Nephron (organoid): ENCODE data around the gene SLC13A3.

Experiments used
- H3K27ac Mint-ChIP-seq, 3 experiments: 2 replicates each; pipeline ENCODE4 v1.8.0; 2020; ENCODE audit warnings: mixed read lengths in 3 of 3, mild to moderate bottlenecking in 2 of 3, moderate library complexity in 1 of 3
- H3K27me3 Mint-ChIP-seq: 2 replicates; pipeline ENCODE4 v1.8.0; 2021; ENCODE audit warnings: low read depth, mild to moderate bottlenecking, moderate library complexity, mixed read lengths
- H3K36me3 Mint-ChIP-seq: 2 replicates; pipeline ENCODE4 v1.8.0; 2020; ENCODE audit warnings: low read depth, mixed read lengths
- H3K4me1 Mint-ChIP-seq: 2 replicates; pipeline ENCODE4 v1.8.0; 2020; ENCODE audit warnings: mixed read lengths
- H3K4me3 Mint-ChIP-seq, 3 experiments: 2 replicates each; pipeline ENCODE4 v1.8.0; 2020; ENCODE audit warnings: mild to moderate bottlenecking in 3 of 3, mixed read lengths in 3 of 3, moderate library complexity in 2 of 3
- H3K9me3 Mint-ChIP-seq: 2 replicates; pipeline ENCODE4 v1.8.0; 2020; ENCODE audit warnings: mixed read lengths
- TF ChIP-seq, protein P1 (sequence below), 3 experiments: fragments of 200-600 bp; sonication (generic); IDR thresholded peaks; one replicate each; pipeline ENCODE4 v1.5.0; 2021; ENCODE audit warnings: antibody characterized with exemption in 3 of 3; ENCODE audit not compliant: unreplicated experiment in 3 of 3

SLC13A3 gene

DNA sequence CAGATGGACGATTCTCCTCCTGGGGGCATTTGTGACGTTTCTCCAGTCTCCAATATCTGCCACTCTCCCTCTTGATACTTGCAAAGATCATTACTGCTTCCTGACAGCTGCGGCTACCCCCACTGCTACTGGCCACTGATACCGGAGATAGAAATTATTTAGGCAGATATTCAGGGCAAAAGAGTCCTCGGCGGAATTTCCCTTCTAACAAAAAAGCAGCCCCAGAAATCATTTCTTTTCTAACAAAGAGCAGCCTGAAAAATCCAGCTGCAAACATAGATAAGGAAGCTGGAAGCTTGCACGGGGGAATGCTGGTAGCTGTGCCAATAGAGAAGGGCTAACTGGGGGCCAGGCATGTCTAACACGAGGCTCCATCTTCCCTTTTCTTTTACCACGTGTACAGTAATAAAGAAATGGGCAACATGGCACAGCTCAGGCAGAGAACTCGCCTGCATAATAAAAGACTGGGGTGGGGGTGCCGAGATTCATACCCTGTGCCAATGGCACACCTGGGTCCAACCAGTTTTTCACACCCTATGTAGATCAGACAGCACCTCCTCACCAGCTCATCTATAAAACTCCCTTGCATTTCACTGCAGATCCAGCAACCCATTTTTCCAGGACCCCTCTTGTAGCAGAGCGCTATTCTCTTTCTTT is 31.9 kb upstream of the SLC13A3 start:
- TF ChIP-seq, protein P1, sequence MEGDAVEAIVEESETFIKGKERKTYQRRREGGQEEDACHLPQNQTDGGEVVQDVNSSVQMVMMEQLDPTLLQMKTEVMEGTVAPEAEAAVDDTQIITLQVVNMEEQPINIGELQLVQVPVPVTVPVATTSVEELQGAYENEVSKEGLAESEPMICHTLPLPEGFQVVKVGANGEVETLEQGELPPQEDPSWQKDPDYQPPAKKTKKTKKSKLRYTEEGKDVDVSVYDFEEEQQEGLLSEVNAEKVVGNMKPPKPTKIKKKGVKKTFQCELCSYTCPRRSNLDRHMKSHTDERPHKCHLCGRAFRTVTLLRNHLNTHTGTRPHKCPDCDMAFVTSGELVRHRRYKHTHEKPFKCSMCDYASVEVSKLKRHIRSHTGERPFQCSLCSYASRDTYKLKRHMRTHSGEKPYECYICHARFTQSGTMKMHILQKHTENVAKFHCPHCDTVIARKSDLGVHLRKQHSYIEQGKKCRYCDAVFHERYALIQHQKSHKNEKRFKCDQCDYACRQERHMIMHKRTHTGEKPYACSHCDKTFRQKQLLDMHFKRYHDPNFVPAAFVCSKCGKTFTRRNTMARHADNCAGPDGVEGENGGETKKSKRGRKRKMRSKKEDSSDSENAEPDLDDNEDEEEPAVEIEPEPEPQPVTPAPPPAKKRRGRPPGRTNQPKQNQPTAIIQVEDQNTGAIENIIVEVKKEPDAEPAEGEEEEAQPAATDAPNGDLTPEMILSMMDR (IDR thresholded peaks at IDR 0.05; ENCODE audit: unreplicated experiment in 3 of 3) = no peak
- H3K4me3 Mint-ChIP-seq = peak overlapping the region; percentile 76 to 87 (median 81)

DNA sequence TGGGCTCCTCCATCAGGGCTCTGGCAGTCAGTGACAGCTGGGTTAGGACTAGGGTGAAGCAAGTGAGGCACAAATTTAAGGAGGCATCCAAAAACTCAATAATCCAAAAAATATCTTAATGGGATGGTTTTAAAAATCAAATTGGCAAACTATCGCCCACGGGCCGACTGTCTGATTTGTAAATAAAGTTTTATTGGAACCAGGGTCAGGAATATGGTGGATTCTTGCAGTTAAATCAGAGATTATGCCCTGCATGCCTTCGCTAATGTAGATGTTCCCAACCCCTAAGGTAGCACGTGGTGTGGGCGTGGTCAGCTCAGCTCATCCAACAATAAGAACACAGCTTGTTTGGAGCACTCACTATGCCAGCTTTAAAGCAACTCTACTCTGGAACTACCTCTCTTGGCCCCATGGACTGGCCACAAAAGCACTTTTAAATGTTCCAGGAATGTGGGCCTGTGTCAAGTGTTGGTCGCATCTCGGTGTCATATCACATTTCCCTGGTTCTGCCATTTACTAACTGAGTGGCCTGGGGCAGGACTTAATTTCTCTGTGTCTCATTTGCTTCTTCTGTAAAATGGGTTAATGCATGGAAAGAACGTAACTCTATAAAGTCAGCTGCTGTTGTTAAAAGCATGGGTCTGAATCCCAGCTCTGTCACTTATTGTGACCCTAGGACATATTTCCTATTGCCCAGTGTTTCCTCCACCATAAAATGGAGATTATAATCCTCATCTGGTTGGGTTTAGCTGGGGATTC is 31.0 kb upstream of the SLC13A3 start:
- H3K9me3 Mint-ChIP-seq = no peaks in the 10 kb centered on the region
- H3K36me3 Mint-ChIP-seq = peaks cover 27% of the 10 kb centered on the region
- H3K4me1 Mint-ChIP-seq = peaks cover 39% of the 10 kb centered on the region
- TF ChIP-seq, protein P1 (IDR thresholded peaks at IDR 0.05; ENCODE audit: unreplicated experiment in 3 of 3) = no peak
- peak overlapping the region; percentile 19 to 87 (median 81) for H3K4me3 Mint-ChIP-seq
- peak overlapping the region in 2 of 3 experiments; percentile 88 to 92 for H3K27ac Mint-ChIP-seq
- H3K27me3 Mint-ChIP-seq = no peaks in the 10 kb centered on the region

More for the DNA sequence above, 31.9 kb upstream of the SLC13A3 start:
- Mint-ChIP-seq H3K4me1 (peaks cover 43% of the 10 kb centered on the region), H3K9me3 (no peaks in the 10 kb centered on the region), H3K36me3 (peaks cover 27% of the 10 kb centered on the region), H3K27ac (peak overlapping the region; percentile 80 to 92 (median 88)), H3K27me3 (no peaks in the 10 kb centered on the region)

DNA sequence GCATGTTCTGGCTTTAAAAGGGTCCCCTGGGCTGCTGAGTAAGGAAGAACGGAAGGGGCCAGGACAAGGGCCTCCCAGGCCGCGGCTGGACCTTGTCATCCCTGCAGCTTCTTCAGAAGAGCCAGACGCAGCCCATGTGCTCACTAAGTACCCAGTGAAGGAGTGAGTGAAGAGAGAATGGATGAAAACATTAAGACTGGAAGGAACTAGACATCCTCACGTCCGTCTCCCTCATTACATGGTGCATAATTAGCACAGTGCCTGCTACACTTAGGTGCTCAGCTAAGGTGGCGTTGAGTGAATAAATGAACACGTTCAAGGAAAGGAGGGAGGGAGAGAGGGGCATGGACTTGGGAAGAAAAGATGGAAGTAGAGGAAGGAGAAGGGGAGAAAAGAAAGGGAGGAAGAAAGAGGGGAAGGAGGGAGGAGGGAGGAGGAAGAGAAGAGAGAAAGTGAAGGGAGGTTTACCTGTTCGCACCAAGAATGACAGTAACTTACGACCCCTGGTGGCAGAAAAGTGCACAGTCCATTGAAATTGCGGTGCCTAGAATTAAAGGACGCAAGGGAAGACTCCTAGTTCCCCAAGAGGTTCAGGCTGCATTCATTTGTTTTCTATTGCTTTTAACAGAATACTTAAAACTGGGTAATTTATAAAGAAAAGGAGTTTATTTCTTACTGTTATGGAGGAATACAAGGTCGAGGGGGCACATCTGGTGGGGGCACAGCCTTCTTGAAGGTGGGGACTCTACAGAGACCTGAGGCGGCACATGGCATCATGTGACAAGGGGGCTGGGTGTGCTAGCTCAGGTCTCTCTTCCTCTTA is 30.0 kb upstream of the SLC13A3 start:
- Mint-ChIP-seq H3K4me1 (peaks cover 35% of the 10 kb centered on the region), H3K9me3 (no peaks in the 10 kb centered on the region), H3K27me3 (no peaks in the 10 kb centered on the region), H3K36me3 (peaks cover 21% of the 10 kb centered on the region), H3K27ac (peak overlapping the region in 1 of 3 experiments; percentile 45), H3K4me3 (peak overlapping the region; percentile 41 to 59 (median 57))
- TF ChIP-seq, protein P1 (IDR thresholded peaks at IDR 0.05; ENCODE audit: unreplicated experiment in 3 of 3) = peak; percentile 74 to 79 (median 76)

DNA sequence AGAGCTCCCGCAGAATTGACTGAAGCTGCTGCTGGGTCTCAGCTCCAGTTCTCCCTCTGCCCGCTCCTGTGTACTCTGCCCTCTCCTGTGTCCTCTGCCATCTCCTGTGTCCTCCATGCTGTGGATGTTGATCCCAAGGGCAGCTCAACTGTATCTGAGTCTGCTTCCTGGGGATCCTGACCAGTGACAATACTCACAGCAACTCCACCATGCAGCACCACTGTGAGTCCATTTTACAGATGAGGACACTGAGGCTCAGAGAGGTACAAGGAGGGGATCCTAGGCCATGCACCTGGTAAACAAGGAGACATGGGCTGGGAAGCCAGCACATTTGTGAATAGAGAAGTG is 29.4 kb upstream of the SLC13A3 start:
- Mint-ChIP-seq H3K4me1 (peaks cover 35% of the 10 kb centered on the region), H3K27me3 (no peaks in the 10 kb centered on the region), H3K9me3 (no peaks in the 10 kb centered on the region), H3K27ac (no peak overlapping the region), H3K4me3 (no peak overlapping the region), H3K36me3 (peaks cover 15% of the 10 kb centered on the region)
- TF ChIP-seq, protein P1 (IDR thresholded peaks at IDR 0.05; ENCODE audit: unreplicated experiment in 3 of 3) = no peak

DNA sequence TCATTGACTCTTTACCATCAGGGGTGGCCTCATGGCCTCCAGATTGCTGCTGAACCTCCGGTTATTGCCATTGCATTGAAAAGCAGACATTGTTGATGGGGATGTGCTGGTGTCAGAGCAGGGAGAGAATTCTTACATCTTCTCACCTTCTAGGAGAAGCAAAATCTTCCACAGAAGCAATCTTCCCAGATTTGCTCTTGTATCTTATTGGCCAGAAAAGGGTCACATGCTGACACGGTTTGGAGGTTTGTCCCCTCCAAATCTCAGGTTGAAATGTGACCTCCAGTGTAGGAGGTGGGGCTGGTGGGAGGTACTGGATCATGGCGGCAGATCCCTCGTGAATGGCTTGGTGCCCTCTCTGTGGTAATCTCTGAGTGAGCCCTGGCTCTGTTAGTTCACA is 27.3 kb upstream of the SLC13A3 start:
- no peak overlapping the region for H3K4me3 Mint-ChIP-seq
- peaks cover 5% of the 10 kb centered on the region for H3K36me3 Mint-ChIP-seq
- H3K9me3 Mint-ChIP-seq = peaks cover 3% of the 10 kb centered on the region
- TF ChIP-seq, protein P1 (IDR thresholded peaks at IDR 0.05; ENCODE audit: unreplicated experiment in 3 of 3) = no peak
- no peaks in the 10 kb centered on the region for H3K27me3 Mint-ChIP-seq
- no peak overlapping the region for H3K27ac Mint-ChIP-seq
- H3K4me1 Mint-ChIP-seq = peaks cover 34% of the 10 kb centered on the region
